GM04503 (cell line): Measurements from ENCODE around the gene STK17A.
"Not testable (repeated sequence)": the region's sequence is repeated elsewhere in the genome, so short reads cannot be mapped to it uniquely, and the experiment has no call there.

Source experiments
- DNase-seq: peaks from one replicate; pipeline ENCODE4 v3.0.0-alpha.2; 2012; ENCODE audit warnings: low read depth

The STK17A gene

DNA sequence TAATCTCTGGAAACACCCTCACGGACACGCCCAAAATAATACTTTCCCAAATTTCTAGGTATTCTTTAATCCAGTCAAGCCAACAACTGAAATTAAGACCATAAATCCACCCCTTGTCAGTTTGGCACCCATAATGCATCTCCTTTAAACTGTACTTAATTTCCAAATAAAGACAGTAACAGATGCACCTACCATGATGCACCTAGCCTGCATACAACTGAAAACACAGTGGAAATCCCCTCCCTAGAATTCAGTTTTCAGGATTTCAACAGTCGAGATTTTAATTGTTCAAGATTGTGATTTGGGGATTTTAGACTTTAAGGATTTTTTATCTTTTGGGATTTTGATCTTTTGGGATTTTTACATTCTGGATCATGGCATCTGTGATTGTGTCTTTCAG lies 17.1 kb downstream of the STK17A start:
- no peak for DNase-seq

GRCh38 chr7:43602256-43602655 lies 19.3 kb downstream of the STK17A start:
- no peak for DNase-seq

- DNase-seq, result no peak
Measured at GRCh38 chr7:43604251-43604650, 21.3 kb downstream of the STK17A start.

DNA sequence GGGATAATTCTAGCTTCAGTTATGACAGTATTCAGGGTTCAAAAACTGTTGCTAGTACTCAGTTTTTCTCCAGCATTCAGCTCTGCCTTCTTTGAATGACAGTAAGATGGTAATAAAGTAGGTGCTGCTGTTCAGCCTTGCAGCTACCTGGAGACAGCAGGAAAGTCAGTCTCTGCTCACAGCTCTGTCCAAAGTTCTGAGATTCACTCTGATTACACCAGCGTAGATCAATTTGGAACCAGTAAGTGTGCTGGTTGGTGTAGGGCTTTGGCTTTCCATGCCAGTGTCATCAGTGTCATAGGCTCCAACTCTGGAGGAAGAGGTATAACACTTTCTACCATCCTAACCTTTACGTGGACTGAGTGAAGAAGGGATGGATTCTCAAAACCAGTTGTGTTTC lies 26.2 kb downstream of the STK17A start:
- no peak for DNase-seq

- DNase-seq, result no peak
Measured at GRCh38 chr7:43612128-43612527, 29.2 kb downstream of the STK17A start.

- peak; percentile 60 for DNase-seq
Measured at GRCh38 chr7:43612599-43613589, 30.0 kb downstream of the STK17A start.

DNA sequence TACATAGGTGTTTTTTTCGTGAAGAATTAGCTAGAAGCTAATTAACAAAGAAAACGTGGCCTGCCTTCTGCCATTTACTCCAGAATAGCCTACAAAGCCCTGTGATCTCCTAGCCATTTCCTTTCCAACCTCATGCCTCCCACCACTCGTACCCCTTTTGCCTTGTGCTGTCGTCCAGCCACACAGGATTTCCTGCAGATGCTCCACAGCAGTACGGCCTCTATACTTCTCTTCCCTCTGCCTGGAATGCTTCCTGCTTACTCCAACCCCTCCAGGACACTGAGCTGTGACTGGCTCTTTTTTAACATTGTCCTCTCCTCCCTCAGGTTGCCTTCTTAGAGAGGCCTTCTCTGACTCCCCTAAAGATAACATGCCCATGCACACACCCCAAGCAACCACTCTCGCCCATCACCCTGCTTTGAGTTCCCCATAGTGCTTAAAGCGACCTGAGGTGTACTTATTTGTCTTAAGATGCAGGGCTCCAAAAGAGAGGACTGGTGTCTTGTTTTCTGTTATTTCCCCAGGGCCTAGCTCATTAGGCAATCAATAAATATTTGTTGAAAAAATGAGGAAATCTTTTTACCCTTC lies 32.7 kb downstream of the STK17A start:
- DNase-seq, result no peak

- DNase-seq, result no peak
Measured at GRCh38 chr7:43616977-43617376, 34.1 kb downstream of the STK17A start.

- DNase-seq, result no peak
Measured at GRCh38 chr7:43618073-43618472, 35.2 kb downstream of the STK17A start.

GRCh38 chr7:43619213-43620012 lies 36.5 kb downstream of the STK17A start:
- DNase-seq, result no peak

- no peak for DNase-seq
Measured at GRCh38 chr7:43621729-43622448, 39.0 kb downstream of the STK17A start.

- no peak for DNase-seq
Measured at GRCh38 chr7:43624156-43624555, 41.2 kb downstream of the STK17A start.

- no peak for DNase-seq
Measured at GRCh38 chr7:43625453-43625852, 42.5 kb downstream of the STK17A start.

- DNase-seq, result no peak
Measured at GRCh38 chr7:43625980-43626379, 43.1 kb downstream of the STK17A start.

GRCh38 chr7:43626695-43627094 lies 43.8 kb downstream of the STK17A start:
- no peak for DNase-seq

DNA sequence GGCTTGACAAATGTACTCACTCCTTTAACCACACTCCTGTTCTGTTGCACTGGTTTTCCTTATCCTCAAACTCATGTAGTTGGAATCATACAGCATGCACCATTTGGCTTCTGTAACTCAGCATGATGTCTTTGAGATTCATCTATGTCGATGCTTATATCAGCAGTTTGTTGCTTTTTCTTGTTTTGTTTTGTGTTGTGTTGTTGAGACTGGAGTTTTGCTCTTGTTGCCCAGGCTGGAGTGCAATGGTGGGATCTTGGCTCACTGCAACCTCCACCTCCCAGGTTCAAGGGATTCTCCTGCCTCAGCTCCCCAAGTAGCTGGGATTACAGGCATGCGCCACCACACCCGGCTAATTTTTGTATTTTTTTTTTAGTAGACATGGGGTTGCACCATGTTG lies 44.9 kb downstream of the STK17A start:
- not testable (repeated sequence) for DNase-seq

GRCh38 chr7:43628431-43628830 lies 45.5 kb downstream of the STK17A start:
- DNase-seq, result no peak

DNA sequence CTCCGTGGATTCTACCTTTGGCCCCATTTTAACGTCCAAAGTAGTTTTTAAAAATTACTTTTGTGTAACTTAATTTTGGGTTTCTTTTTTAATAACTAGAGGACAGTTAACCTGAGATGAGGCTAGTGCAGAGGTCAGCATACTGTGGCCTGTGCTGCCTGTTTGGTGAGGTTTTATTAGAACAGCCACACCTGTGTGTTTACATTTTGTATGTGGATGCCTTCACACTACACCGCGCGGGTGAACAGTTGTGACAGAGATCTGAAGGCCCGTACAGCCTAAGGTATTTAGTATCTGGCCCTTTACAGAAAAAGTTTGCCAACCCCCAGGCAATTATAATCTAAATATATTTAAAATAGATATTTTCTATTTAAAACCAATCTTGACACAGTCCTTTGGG lies 46.9 kb downstream of the STK17A start:
- no peak for DNase-seq

DNA sequence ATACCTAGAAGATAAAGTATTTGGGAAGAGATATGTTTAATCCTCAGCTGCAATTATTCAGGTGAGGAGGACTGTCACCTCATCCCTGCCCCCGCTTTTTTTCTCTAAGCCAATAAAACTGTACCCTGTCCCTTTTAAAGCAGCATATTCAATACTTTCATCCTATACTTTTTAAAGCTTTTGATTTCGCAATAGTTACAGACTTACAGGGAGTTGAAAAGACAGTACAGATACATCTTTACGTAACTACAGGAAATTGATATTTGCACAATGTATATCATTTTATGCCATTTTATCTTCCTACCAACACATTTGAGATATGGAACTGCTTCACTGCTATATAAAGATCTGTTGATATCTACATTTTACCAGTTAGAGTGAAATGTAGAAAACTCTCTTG lies 47.6 kb downstream of the STK17A start:
- no peak for DNase-seq

DNA sequence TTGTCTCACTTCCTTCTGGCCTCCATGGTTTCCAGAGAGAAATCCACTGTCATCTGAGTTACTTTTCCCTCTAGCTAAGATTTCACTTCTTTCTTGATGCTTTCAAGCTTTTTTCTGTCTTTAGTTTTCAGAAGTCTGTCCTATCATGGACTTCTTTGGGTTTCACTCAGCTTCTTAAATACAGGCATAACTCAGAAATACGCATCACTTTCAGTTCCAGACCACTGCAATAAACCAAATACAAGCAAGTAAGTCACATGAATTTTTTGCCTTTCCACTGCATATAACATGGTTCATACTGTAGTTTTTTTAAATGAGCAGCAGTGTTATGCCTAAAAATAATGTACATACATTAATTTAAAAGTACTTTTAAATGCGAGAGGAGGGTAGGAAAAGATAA lies 48.7 kb downstream of the STK17A start:
- DNase-seq, result no peak

DNA sequence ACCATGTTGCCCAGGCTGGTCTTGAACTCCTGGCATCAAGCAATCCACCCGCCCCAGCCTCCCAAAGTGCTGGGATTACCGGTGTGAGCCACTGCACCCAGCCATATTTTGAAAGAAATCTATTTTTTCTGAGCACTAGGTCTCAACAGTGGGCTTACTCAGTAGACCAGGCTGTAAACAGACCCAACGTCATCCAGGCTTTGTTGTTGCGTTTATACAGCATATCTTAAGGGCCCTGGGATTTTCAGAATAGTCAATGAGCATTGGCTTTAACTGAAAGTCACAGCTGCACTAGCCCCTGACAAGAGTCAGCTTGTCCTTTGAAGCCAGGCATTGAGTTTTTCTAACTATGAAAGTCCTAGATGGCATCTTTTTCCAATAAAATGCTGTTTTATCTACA lies 49.8 kb downstream of the STK17A start:
- DNase-seq, result no peak

DNA sequence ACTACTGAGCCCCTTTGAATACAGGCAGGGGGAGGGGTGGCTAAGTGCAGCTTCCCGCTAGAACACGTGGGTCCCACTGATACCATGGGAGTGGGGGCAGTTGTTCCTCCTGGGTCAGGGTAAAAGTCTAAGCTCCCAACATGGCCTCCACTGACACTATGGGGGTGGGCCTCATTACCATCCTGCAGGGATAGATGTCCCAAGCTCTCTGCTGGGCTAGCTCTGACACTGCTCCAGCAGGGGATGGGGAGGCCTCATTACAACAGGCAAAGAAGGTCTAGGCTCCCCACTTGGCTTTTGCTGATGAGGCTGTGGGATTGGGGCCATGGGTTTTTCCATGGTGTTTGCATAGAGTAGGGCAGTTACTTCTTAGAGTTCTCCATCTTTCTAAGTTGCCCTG lies 51.5 kb downstream of the STK17A start:
- no peak for DNase-seq
